Ovary (tissue), 9 donors: ENCODE measurements around the gene MEP1A. TPM values are rescaled to one million over a fixed set of nuclear protein-coding genes. Genes with fewer than 3 reads are reported as not detected.

Experiments
- DNase-seq, 5 donors: peaks; one replicate each; pipeline ENCODE4 v3.0.0-alpha.2; 2019 to 2020
- H3K27ac ChIP-seq, 2 donors: fragments of 200-600 bp; one replicate each; pipeline versions ENCODE4 v1.5.1 to v1.8.0; 2019 to 2022
- H3K27me3 ChIP-seq: fragments of 200-600 bp; one replicate; pipeline ENCODE4 v1.8.0; 2022
- H3K36me3 ChIP-seq: fragments of 200-600 bp; sonication (generic); one replicate; pipeline ENCODE4 v1.5.1; 2019
- H3K4me1 ChIP-seq: one replicate; pipeline ENCODE4 v1.8.1; 2013; ENCODE audit warnings: mild to moderate bottlenecking, moderate library complexity; ENCODE audit not compliant: insufficient read depth
- H3K4me3 ChIP-seq: fragments of 200-600 bp; sonication (generic); one replicate; pipeline ENCODE4 v1.5.1; 2017
- H3K9me3 ChIP-seq, 2 donors: fragments of 200-600 bp in 1 of 2; sonication (generic) in 1 of 2; one replicate each; pipeline versions ENCODE4 v1.5.1 to v1.8.1; 2013 to 2019; ENCODE audit warnings: mild to moderate bottlenecking in 1 of 2, moderate library complexity in 1 of 2
- EP300 ChIP-seq: sonication (generic); formaldehyde crosslinking; IDR thresholded peaks from one replicate; pipeline ENCODE4 v1.6.1; 2017; ENCODE audit warnings: antibody characterized with exemption
- POLR2A ChIP-seq: fragments of 450-650 bp; IDR thresholded peaks from one replicate; pipeline ENCODE4 v1.6.1; 2017; ENCODE audit warnings: antibody characterized with exemption, mild to moderate bottlenecking, moderate library complexity
- WGBS, 3 donors: extraction: QIAGEN DNeasy Blood & Tissue Kit in 1 of 3; methylation state at CpG; one replicate each; pipeline versions ENCODE4 v1.1.5 to v1.1.7; 2013 to 2017; 5-methylcytosine and 5-hydroxymethylcytosine counted together
- intact Hi-C, 4 donors: fragments of 100-400 bp; cut with DNase I; formaldehyde crosslinking; loops; one replicate each; pipeline versions ENCODE4 v1.11.0 to v1.15.1; 2022 to 2023
- polyA plus RNA-seq, 2 donors: library from polyadenylated mRNA; stranded (reverse); fragments of 200-250 nt in 1 of 2; fragments of 350-450 nt in 1 of 2; fragmentation: Illumina TruSeq in 1 of 2; extraction: RNeasy Lipid Tissue Mini Kit (QIAGEN cat#74804) in 1 of 2; gene quantifications; one replicate each; pipeline ENCODE4 v1.2.3, GENCODE V29; 2013 to 2014
- total RNA-seq, 7 donors: library from RNA; depleted of rRNA in 2 of 7; stranded (reverse); fragments of >200 nt in 2 of 7; fragmentation: NEBNext Ultra II Directional in 3 of 7; extraction: Animal tissue kit (Norgen Biotek cat#: 25700) in 3 of 7; gene quantifications; one replicate each; pipeline versions ENCODE4 v1.1.0 to v1.2.4, GENCODE V29; 2016 to 2023
- TF ChIP-seq, protein P1 (sequence below), 3 donors: fragments of 450-650 bp in 2 of 3; fragments of 200-600 bp in 1 of 3; IDR thresholded peaks; one replicate each; pipeline versions ENCODE4 v1.5.1 to v1.8.0; 2016 to 2022; ENCODE audit warnings: antibody characterized with exemption in 3 of 3, mild to moderate bottlenecking in 1 of 3
- donor health status: DM: no; HTN: no; CAD: no; lungs with moderate emphysema.
- donor health status: DM: no; HTN: no; CAD: no.
- donor health status: Bipolar disorder and iron deficiency.
- donor health status: DM: yes; HTN: yes; CAD: no.
- donor health status: DM: no; HTN: no; CAD: no.
- donor health status: DM: yes; HTN: yes; CAD: no.

Gene MEP1A
- total and polyA plus RNA-seq, 9 donors = 0.13 to 3.0 (median 0.80) TPM; not detected in 6

DNA sequence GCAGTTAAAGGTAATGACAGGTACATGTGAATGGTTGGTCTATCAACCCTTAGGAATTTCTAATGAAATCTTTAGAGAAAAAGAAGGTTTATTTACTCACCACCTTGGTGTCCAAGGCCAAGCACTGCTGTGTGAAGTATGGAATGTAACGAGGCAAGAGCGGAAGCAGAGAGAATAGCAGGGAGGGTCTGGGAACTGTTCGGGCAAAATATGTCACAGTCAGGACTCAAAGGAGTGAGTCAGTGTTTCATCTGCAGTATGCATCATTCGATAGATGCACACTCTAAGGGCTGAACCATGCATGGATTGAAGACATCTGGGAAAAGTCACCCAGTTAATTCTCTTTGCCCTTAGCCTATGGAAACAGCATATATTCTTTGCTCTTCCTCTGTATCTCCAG, 95.4 kb downstream of the MEP1A start:
- H3K4me1 ChIP-seq = no peaks in the 10 kb centered on the region
- H3K27ac ChIP-seq = no peak overlapping the region
- TF ChIP-seq, protein P1, sequence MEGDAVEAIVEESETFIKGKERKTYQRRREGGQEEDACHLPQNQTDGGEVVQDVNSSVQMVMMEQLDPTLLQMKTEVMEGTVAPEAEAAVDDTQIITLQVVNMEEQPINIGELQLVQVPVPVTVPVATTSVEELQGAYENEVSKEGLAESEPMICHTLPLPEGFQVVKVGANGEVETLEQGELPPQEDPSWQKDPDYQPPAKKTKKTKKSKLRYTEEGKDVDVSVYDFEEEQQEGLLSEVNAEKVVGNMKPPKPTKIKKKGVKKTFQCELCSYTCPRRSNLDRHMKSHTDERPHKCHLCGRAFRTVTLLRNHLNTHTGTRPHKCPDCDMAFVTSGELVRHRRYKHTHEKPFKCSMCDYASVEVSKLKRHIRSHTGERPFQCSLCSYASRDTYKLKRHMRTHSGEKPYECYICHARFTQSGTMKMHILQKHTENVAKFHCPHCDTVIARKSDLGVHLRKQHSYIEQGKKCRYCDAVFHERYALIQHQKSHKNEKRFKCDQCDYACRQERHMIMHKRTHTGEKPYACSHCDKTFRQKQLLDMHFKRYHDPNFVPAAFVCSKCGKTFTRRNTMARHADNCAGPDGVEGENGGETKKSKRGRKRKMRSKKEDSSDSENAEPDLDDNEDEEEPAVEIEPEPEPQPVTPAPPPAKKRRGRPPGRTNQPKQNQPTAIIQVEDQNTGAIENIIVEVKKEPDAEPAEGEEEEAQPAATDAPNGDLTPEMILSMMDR (IDR thresholded peaks at IDR 0.05) = no peak
- TF ChIP-seq POLR2A (no peak), EP300 (no peak)
- intact Hi-C loops = no loop called here
- H3K27me3 ChIP-seq = no peaks in the 10 kb centered on the region
- no peaks in the 10 kb centered on the region for H3K9me3 ChIP-seq
- DNase-seq = no peak
- H3K4me3 ChIP-seq = no peak overlapping the region
- no peaks in the 10 kb centered on the region for H3K36me3 ChIP-seq
- WGBS, 3 donors = 70 to 89% (median 76%) methylated on average over 4 of the region's 4 CpGs

Other genes starting within 250 kb of the MEP1A start
- gene CYP39A1, start 140.6 kb upstream of the MEP1A start, total RNA-seq = 10 to 100 TPM in 6 of 7 donors, 1 to 10 TPM in 1; 9.3 to 22.9 (median 15.0) TPM
- 10 to 100 TPM in 1 of 2 donors, 1 to 10 TPM in 1; 9.0 to 15.2 TPM for gene CYP39A1, start 140.6 kb upstream of the MEP1A start, polyA plus RNA-seq
- gene SLC25A27, start 140.4 kb upstream of the MEP1A start, total RNA-seq = 10 to 100 TPM; 21.0 to 56.9 (median 37.0) TPM
- 10 to 100 TPM; 28.8 to 49.2 TPM for gene SLC25A27, start 140.4 kb upstream of the MEP1A start, polyA plus RNA-seq
- under 1 TPM; 0.20 to 0.96 (median 0.37) TPM for gene TDRD6, start 105.5 kb upstream of the MEP1A start, total RNA-seq
- under 1 TPM; 0.27 to 0.58 TPM for gene TDRD6, start 105.5 kb upstream of the MEP1A start, polyA plus RNA-seq
- gene PLA2G7, start 58.0 kb upstream of the MEP1A start, total RNA-seq = 10 to 100 TPM in 1 of 7 donors, 1 to 10 TPM in 3, under 1 TPM in 3; 0.18 to 15.1 (median 1.6) TPM
- 1 to 10 TPM; 1.4 to 6.7 TPM for gene PLA2G7, start 58.0 kb upstream of the MEP1A start, polyA plus RNA-seq
- gene ANKRD66, start 46.5 kb upstream of the MEP1A start, total RNA-seq = 10 to 100 TPM in 1 of 7 donors, under 1 TPM in 4, not detected in 2; 0.12 to 18.0 (median 0.50) TPM
- not detected for gene ANKRD66, start 46.5 kb upstream of the MEP1A start, polyA plus RNA-seq
- 10 to 100 TPM in 3 of 7 donors, 1 to 10 TPM in 4; 4.7 to 22.3 (median 7.0) TPM for gene ADGRF5, start 128.5 kb downstream of the MEP1A start, total RNA-seq
- 10 to 100 TPM; 13.1 to 41.2 TPM for gene ADGRF5, start 128.5 kb downstream of the MEP1A start, polyA plus RNA-seq
- 1 to 10 TPM in 1 of 7 donors, under 1 TPM in 2, not detected in 4; 0.11 to 1.2 (median 0.24) TPM for gene ADGRF1, start 248.9 kb downstream of the MEP1A start, total RNA-seq
- not detected for gene ADGRF1, start 248.9 kb downstream of the MEP1A start, polyA plus RNA-seq